Chondrocyte (in vitro differentiated cells): ENCODE results near the gene KLF18. TPM values are rescaled to one million over a fixed set of nuclear protein-coding genes. Genes with fewer than 3 reads are reported as not detected.

ENCODE experiments used
- DNase-seq: peaks from one replicate; pipeline ENCODE4 v3.0.0; 2021; ENCODE audit warnings: mixed read lengths, low spot score
- H3K27ac Mint-ChIP-seq: one replicate; pipeline ENCODE4 v1.8.0; 2021; ENCODE audit warnings: mild to moderate bottlenecking, moderate library complexity, mixed read lengths; ENCODE audit not compliant: unreplicated experiment
- H3K27me3 Mint-ChIP-seq: 2 replicates; pipeline ENCODE4 v1.8.0; 2021; ENCODE audit warnings: low read depth, mixed read lengths
- H3K36me3 Mint-ChIP-seq: 2 replicates; pipeline ENCODE4 v1.8.0; 2021; ENCODE audit warnings: low read depth, mixed read lengths
- H3K4me1 Mint-ChIP-seq: 2 replicates; pipeline ENCODE4 v1.8.0; 2021; ENCODE audit warnings: low read depth, mild to moderate bottlenecking, mixed read lengths
- H3K4me3 Mint-ChIP-seq: one replicate; pipeline ENCODE4 v1.8.0; 2021; ENCODE audit warnings: mild to moderate bottlenecking, moderate library complexity, mixed read lengths; ENCODE audit not compliant: unreplicated experiment
- H3K9me3 Mint-ChIP-seq: 2 replicates; pipeline ENCODE4 v1.8.0; 2021; ENCODE audit warnings: low read depth, mixed read lengths
- CTCF ChIP-seq: fragments of 200-600 bp; sonication (generic); IDR thresholded peaks from 2 replicates; pipeline ENCODE4 v1.5.0; 2021; ENCODE audit warnings: antibody characterized with exemption, mild to moderate bottlenecking, moderate library complexity
- total RNA-seq: library from RNA; stranded (reverse); gene quantifications from 3 replicates; pipeline ENCODE4 v1.2.1, GENCODE V29; 2021

The KLF18 gene
- total RNA-seq, 1 donor from 2014 or later = not detected

DNA sequence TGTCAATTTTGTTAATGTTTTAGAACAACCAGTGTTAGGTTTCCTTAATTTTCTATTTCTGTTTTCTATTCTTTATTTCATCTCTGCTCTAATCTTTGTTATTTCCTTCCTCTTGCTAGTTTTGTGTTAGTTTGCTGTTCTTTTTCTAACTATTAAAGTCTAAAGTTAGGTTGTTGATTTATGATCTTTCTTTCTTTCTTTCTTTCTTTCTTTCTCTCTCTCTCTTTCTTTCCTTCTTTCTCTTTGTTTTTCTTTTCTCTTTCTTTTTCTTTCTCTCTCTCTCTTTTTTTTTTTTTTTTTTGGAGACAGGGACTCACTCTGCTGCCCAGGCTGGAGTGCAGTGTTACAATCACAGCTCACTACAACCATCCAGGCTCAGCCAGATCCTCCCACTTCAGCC is 17.4 kb upstream of the KLF18 start:
- Mint-ChIP-seq H3K27me3 (peaks cover 2% of the 10 kb centered on the region), H3K4me1 (peaks cover 8% of the 10 kb centered on the region), H3K9me3 (peaks cover 17% of the 10 kb centered on the region), H3K27ac (no peak overlapping the region), H3K36me3 (peaks cover 3% of the 10 kb centered on the region), H3K4me3 (no peak overlapping the region)
- DNase-seq = no peak
- TF ChIP-seq CTCF = no peak

GRCh38 chr1:44157903-44158302 is 16.5 kb upstream of the KLF18 start:
- peaks cover 2% of the 10 kb centered on the region for H3K27me3 Mint-ChIP-seq
- H3K4me1 Mint-ChIP-seq = peaks cover 9% of the 10 kb centered on the region
- no peak overlapping the region for H3K4me3 Mint-ChIP-seq
- DNase-seq = no peak
- H3K9me3 Mint-ChIP-seq = peaks cover 17% of the 10 kb centered on the region
- no peaks in the 10 kb centered on the region for H3K36me3 Mint-ChIP-seq
- H3K27ac Mint-ChIP-seq = no peak overlapping the region
- no peak for TF ChIP-seq CTCF

GRCh38 chr1:44154049-44154448 is 12.6 kb upstream of the KLF18 start:
- no peak overlapping the region for H3K4me3 Mint-ChIP-seq
- no peak for DNase-seq

DNA sequence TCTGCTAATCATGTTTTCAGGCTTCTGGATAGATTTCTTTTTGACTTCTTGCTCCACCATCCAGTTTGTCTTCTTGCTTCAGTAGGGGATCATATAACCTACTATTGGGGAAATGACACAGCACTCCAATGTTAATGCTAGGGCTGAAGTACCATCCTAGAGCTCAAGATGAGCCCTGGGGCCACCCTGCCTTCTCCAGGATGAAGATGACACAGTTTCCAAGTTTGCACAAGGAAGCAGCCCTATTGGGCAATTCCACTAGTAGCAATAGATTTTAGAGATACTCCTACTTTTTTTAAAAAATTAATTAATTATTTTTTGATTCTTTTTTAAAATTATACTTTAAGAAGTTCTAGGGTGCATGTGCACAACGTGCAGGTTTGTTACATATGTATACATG is 11.3 kb upstream of the KLF18 start:
- no peaks in the 10 kb centered on the region for H3K9me3 Mint-ChIP-seq
- no peak for DNase-seq
- H3K27me3 Mint-ChIP-seq = peaks cover 18% of the 10 kb centered on the region
- H3K4me3 Mint-ChIP-seq = no peak overlapping the region
- TF ChIP-seq CTCF = no peak
- no peak overlapping the region for H3K27ac Mint-ChIP-seq
- no peaks in the 10 kb centered on the region for H3K36me3 Mint-ChIP-seq
- peaks cover 12% of the 10 kb centered on the region for H3K4me1 Mint-ChIP-seq

More at GRCh38 chr1:44154049-44154448, 12.6 kb upstream of the KLF18 start:
- Mint-ChIP-seq H3K36me3 (no peaks in the 10 kb centered on the region), H3K4me1 (peaks cover 12% of the 10 kb centered on the region), H3K9me3 (no peaks in the 10 kb centered on the region), H3K27me3 (peaks cover 18% of the 10 kb centered on the region), H3K27ac (no peak overlapping the region)
- no peak for TF ChIP-seq CTCF

GRCh38 chr1:44151808-44152207 is 10.4 kb upstream of the KLF18 start:
- no peak for TF ChIP-seq CTCF
- Mint-ChIP-seq H3K36me3 (no peaks in the 10 kb centered on the region), H3K4me1 (peaks cover 12% of the 10 kb centered on the region), H3K27ac (no peak overlapping the region), H3K9me3 (no peaks in the 10 kb centered on the region), H3K4me3 (no peak overlapping the region), H3K27me3 (peaks cover 18% of the 10 kb centered on the region)
- DNase-seq = no peak
